GM21576 (cell line): ENCODE measurements around the gene C12orf43.
A peak's percentile ranks its signal among the peaks of the same experiment; 100 is the strongest.
"Not testable (repeated sequence)": the region's sequence is repeated elsewhere in the genome, so short reads cannot be mapped to it uniquely, and the experiment has no call there.

ENCODE experiments used
- ATAC-seq: cut with Tn5 transposase; IDR thresholded peaks from one replicate; pipeline ENCODE4 v1.9.1; 2021; ENCODE audit warnings: mild to moderate bottlenecking, moderate library complexity; ENCODE audit not compliant: unreplicated experiment

Gene C12orf43, protein sequence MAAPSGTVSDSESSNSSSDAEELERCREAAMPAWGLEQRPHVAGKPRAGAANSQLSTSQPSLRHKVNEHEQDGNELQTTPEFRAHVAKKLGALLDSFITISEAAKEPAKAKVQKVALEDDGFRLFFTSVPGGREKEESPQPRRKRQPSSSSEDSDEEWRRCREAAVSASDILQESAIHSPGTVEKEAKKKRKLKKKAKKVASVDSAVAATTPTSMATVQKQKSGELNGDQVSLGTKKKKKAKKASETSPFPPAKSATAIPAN

DNA sequence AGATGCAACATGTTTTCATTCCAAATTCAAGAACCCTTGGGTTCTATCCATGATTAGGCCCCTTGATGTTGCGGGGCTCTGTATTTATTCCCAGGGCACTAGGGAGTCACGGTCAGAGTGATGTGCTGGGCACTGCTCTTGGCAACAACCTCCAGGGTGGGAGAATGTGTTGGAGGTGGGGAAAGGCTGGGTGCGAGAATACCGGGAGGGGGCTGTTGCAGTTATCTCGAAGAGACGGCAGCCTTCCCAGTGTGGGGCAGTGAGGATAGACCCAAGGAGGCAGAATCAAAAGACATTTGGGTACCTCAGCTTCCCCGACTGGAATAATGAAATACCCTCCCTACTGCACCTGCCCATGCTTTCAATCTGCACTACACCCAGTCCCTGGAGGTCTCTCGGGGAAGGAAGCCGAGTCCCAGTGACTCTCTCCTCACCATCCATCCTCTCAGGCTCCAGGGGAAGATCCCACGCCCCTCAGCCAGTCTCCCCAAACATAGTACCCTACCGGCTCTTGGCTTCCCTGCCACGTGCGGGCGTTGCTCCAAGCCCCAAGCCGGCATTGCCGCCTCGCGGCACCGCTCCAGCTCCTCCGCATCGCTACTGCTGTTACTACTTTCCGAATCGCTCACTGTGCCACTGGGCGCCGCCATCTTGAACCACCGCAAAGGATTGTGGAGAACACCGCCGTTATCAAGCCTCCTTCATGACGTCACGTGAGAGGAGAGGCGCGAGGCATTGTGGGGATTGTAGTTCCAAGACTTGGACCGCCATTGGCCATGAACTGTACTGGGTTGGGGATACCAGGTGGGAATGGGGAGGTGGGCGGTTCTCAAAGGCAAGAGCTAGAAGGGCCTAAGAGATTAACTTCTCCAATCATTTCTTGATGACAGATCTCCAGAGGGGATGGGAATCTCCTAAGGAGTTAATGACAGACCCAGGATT lies at the start of gene C12orf43:
Gene C12orf43, minus strand, starts transcription at position 663 of the 942 bp plus-strand sequence. Its CDS starts 13 bp downstream, at position 650.
- ATAC-seq, result peak; percentile 96

DNA sequence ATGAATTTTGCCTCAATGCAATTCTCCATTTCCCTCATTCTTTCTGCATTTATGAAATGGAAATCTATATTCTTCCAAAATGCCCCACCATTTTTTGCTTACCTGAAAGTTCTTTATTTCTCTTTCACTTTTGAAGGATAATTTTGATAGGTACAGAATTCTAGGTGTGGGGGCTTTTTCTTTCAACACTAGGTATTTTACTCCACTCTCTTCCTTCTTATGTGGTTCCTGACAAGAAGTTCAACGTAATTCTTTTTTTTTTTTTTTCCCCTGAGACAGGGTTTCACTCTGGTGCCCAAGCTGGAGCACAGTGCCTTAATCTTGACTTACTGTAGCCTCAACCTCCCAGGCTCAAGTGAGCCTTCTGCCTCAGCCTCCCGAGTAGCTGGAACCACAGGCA lies 49.1 kb upstream of the C12orf43 start:
- no peak for ATAC-seq

DNA sequence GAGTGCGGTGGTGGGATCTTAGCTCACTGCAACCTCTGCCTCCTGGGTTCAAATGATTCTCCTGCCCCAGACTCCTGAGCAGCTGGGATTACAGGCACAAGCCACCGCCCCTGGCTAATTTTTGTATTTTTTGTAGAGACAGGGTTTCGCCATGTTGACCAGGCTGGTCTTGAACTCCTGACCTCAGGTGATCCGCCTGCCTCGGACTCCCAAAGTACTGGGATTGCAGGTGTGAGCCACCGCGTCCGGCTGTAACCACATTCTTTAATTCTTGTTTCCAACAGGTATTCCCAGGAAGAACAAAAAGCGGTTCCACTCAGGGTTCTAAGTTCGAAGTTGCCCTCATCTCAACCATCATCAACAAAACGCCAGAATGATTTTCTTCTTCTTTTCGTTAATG lies 48.3 kb upstream of the C12orf43 start:
- not testable (repeated sequence) for ATAC-seq

DNA sequence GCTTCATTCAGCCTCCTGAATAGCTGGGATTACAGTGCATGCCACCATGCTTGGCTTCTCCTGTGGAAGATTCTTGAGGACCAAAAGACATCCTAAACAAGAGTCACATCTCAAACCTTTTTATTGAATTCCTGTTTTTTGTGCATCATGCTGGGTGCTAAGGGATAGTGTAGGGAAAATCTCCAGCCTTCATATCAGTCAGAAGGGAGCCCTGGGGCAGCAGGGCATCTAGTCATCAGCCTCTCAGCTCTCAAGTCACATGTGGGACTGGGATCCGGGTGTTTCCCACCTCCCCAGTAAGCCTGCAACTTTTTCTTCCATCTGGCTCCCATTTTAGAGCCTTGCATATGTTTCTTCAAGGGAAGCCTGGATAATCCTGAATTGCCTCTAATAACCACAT lies 47.8 kb upstream of the C12orf43 start:
- no peak for ATAC-seq

DNA sequence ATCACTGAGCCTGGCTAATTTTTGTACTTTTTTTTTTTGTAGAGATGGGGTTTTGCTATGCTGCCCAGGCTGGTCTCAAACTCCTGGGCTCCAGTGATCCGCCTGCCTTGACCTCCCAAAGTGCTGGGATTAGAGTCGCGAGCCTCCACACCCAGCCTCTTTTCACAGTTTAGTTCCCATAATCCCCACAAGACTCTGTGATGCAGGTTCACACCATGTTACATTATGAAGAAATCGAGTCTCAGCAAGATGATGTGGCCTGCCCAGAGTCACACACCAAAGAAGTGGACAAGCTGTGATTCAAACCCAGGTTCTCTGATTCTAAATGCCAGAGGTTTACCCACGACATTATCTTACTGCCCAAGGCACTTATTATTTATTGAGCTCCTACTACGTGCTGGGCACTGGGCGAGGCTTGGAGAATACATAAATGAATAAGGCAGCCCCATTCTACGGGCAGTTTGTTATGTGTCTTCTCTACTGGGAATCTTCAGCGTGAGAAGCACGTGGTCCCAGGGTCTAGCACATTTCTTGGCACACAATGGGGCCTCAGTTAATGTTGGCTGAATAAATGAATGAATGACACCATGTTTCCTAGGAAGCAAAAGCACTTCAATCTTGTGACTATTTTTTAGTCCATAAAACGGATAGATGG lies 46.2 kb upstream of the C12orf43 start:
- ATAC-seq, result no peak

DNA sequence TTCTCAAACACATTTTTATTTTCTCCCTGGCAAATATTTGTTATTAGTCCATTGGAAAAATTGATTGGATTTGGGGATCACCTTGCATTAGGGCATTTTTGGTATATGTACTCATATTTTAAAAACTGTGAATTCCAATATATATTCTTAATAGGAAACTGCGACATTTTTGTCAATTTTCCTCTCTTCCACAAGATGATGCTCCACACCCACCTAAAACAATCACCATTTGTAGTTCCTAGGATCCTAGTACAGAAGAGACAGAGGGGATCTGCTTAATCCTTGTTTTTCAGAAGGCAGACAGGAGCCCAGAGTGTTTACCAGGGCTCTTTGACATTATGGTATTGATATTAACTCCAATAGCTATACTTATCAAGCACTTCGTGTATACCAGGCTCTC lies 45.5 kb upstream of the C12orf43 start:
- ATAC-seq, result no peak

DNA sequence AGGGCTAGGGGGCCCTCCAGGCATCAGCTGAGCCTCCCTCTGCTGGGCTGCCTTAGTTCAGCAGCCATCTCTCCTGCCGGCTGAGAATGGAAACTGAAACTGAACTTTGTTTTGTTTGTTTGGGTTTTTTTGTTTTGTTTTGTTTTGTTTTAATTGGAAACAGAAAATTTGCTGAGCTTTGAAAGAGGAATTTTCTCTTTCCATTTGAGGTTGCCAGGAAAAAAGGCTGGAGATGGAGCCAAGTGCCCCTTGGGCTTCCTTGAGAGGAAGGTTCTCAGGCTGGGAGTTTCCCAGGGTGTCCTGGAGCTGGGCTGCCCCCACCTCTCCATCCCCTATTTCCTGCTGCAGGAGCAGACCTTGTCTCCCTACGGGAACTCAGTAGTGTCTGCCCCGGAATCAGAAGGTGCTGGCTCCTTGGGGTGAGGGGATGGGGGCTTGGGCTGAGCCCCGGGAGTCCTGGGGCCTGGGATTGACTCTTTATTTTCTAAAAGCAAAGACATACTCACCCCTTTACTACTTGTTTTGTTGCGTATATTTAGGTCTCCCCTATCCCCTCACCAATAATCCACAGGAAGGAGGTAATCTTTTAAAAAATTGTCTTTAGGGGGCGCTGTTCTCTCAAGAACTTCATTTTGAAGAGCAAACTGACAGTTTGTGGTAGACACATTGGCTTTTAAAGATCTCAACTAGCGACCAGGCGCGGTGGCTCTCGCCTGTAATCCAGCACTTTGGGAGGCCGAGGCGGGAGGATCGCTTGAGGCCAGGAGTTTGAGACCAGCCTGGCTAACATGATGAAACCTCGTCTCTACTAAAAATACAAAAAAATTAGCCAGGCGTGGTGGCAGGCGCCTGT lies 44.1 kb upstream of the C12orf43 start:
- ATAC-seq, result peak; percentile 62

DNA sequence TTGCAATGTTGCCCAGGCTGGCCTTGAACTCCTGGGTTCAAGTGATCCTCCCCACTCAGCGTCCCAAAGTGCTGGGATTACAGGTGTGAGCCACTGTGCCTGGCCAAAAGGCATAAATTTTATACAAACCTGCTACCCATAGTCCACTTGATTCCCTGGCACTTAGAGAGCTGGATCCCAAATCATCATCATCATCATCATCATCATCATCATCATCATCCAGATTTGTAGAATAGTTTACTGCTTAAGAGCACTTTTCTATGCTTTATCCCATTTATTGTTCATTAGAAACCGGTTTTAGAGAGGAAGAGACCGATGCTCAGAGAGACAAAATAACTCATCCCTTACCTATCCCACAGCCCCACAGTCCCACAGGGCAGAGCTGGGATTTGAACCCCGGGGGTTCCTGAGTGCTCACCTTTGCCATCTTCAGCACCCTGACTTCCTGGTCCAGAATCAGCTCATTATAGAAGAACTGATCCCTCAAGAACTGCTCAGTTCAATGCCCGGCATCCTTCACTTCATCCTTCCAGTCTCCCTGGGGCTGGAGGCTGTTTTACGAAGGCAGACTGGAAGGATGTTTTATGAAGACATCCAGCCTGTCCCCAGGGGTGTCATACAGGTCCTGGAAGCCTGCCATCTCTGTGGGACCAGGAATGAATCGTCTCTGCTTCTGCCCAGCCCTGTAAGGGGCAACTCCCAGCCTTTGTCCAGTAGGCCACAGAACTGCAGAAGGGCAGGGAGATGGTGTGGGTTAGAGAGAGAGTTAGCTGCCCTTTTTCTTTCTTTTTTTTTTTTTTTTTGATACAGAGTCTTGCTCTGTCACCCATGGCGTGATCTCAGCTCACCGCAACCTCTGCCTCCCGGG lies 43.0 kb upstream of the C12orf43 start:
- peak; percentile 7 for ATAC-seq

DNA sequence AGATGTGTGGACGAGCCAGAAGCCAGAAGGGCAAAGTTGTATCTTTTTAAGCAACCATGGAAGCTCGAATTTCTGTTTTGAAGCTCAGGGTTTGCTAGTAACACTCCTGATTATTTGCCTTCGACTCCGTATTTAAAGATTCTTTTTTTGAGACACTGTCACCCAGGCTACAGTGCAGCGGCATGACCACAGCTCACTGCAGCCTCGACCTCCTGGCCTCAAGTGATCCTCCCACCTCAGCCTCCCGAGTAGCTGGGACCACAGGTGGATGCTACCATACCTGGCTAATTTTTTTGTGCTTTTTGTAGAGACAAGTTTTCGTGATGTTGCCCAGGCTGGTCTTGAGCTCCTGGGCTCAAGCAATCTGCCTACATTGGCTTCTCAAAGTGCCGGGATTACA lies 41.5 kb upstream of the C12orf43 start:
- no peak for ATAC-seq

DNA sequence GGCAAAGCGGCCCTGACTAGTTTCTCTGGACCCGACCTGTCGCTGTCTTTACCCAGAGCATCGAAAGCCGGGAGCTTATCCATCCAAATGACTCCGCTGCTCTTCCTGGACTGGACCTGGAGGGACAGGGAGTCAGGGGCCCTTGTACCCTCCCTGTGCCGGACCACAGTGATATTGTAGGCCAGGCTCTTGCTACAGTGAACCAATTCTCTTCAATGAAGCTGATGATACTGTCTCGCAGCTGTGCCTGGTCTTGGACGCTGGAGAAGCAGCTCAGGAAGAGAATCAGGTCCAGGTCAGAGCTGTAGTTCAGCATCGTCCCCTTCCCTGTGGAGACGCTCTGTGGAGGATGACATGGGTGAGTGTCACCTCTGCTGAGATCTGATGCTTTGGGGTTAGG lies 37.4 kb upstream of the C12orf43 start:
- no peak for ATAC-seq

DNA sequence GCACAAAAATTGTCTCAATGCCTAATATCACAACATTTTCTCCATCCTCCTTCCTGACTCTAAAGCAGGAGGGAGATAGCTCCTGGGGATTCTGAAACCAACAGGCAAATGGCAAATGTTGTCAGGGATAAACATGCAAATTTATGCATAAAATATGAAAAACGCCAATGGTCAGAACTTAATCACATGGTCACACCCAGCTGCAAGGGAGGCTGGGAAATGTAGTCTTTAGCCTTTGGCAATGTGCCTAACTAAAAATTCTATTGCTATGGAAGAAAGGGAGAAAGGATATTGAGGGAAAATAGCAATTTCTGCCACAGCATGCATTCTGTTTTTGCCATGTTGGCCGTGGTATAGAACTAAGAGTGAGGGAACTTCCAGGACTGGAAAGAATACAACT lies 34.4 kb upstream of the C12orf43 start:
- no peak for ATAC-seq

DNA sequence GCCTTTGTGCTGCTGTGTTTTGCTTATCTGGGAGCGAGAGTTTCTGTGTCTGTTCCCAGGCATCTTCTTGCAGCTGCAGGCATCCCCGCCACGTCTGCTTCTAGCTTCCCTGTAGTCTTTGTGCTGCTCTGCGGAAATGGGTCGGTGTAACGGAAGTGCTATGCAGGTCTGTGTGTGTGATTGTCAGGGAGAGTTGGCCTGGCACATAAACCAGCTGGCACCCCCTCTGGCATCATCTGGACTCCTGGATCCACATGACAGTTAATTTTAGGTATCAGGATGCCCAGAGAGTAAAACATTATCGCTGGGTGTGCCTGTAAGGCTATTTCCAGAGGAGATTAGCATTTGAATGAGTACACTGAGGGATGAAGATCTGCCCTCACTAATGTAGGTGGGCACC lies 32.2 kb upstream of the C12orf43 start:
- ATAC-seq, result no peak

DNA sequence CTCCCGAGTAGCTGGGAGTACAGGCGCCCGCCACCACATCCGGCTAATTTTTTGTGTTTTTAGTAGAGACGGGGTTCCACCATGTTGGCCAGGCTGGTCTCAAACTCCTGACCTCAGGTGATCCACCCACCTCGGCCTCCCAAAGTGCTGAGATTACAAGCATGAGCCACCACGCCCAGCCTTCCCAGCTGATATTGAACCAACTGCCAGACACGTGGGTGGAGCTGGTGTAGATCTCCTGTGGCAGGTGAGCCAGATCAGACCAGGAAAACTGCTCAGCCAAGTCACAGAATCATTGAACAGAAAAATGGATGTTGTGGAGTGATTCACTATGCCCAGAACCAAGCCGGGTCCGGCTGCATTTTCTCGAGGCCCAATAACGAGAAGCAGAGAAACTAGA lies 31.1 kb upstream of the C12orf43 start:
- not testable (repeated sequence) for ATAC-seq

DNA sequence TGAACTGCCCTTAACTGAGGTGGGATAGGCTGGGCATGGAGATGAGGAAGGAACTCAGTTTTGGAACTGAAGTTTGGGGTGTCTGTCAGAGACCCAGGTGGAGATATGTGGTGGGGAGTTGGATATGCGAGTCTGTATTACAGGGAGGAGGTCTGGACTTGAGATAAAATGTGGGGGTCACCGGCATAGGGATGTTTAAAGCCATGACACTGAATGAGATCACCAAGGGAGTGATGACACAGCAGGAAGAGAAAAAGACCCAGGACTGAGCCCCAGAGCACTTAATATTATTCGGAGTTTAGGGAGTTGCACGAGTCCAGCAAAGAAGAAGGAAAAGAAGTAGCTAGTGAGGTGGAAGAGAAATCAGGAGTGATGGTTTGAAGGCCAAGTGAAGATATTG lies 26.8 kb upstream of the C12orf43 start:
- no peak for ATAC-seq

DNA sequence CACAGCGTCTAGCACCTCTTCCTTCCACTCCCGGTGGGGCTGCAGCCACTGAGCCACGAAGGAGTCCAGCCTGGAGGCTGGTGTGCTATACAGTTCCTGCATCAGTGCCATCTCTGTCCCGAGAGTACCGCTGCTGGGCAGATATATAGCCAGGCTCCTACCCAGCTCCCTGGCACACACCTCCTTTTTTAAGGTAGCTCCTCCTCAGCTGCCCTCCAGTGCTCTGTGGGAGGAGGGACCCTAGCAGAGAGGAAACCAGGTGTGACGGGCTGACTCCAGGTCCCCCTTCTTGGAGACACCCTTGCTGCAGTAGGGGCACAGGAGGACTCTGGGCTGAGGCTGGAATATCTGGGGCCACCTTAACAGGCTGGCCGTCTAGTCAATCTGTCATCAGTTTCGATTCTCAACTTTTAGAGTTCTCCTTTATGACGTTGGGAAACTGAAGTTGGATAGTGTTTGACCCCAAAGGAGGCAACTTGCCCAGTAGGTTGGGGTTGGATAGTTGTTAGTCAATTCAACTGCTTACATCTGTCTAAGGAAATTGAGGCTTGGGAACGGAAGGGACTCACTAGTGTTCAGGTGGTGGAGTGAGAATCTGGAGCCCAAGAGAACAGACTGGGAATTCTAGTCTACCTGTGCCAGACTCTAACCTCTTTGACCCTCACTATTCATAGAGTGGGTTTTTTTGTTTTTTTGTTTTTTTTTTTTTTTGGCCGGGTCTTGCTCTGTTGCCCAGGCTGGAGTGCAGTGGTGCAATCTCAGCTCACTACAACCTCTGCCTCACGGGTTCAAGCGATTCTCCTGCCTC lies 22.8 kb upstream of the C12orf43 start, which contains the start of gene OASL:
Gene OASL, minus strand, starts transcription at position 386 of the 808 bp plus-strand sequence. Its CDS starts 275 bp downstream, at position 111.
- ATAC-seq, result no peak

DNA sequence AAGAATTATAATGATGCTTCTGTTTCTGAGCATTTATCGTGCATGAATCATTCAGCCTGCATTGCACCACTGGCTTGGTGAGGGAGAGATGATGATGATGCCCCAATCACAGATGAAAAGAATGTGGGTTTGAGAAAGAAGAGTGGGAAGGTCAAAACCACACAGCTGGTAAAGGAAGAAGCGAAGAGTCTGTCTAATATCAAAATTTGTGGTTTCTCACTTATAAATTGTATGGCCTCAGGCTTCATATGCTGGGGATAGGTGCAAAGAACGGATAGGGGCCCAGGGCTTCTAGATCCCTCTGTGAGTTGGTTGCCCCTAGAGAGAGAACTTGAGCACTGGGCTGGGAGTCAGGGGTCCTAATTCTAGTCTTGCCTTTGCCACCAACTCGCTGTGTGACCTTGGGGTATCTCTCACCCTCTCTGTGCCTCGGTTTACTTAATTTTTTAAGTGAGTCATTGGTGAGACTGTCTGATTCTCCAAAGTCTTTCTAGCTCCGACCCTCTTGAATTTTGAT lies 20.6 kb upstream of the C12orf43 start:
- no peak for ATAC-seq

DNA sequence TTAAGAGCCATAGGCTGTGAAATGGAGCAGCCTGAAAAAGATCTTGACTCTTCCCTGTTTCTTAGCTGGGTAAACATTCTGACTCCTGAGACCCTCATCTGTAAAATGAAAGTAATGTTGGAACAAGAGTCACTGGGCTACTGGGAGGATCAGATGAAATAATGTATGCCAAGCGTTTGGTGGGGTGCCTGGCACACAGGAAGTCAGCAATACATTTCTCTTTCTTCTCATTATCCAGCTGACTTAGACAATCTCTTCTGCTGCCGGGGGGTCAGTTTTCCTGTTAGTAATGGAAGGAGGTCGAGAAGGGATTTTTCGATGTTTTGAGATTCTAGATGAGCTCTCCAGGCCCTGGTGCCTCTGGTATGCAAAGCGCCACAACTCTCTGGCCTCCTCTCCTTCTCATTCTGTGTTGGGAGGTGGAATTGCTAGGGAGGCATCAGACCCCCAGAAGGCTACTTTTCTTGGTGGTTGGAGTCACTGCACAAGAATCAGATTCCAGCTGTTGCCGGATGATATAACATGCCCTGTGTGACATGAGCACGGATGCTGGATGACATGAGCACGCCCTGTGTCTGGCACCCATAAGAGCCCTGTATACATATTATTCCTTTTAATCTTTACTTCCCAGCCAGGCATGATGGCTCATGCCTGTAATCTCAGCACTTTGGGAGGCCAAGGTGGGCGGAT lies 18.5 kb upstream of the C12orf43 start:
- no peak for ATAC-seq
